Fibroblast of pulmonary artery (primary cell): Measurements from ENCODE around the gene CX3CL1.
A peak's percentile ranks its signal among the peaks of the same experiment; 100 is the strongest.

Experiments
- DNase-seq: peaks from one replicate; pipeline ENCODE4 v3.0.0-alpha.2; 2010; ENCODE audit warnings: low read depth
- H3K4me3 ChIP-seq: replicated peaks from 2 replicates; pipeline ENCODE4 v1.5.1; 2011; ENCODE audit warnings: low read depth, mild to moderate bottlenecking, control low read depth, low read length, moderate library complexity
- CTCF ChIP-seq: IDR thresholded peaks from 2 replicates; pipeline ENCODE4 v1.5.1; 2011; ENCODE audit warnings: mild to moderate bottlenecking, control low read depth, low read length, inconsistent platforms; ENCODE audit errors: missing control alignments

CX3CL1 gene

GRCh38 chr16:57427824-57428223 is 55.5 kb downstream of the CX3CL1 start:
- peak; percentile 8 for DNase-seq
- H3K4me3 ChIP-seq, result no peak overlapping the region
- no peak for TF ChIP-seq CTCF

- H3K4me3 ChIP-seq, result no peak overlapping the region
- TF ChIP-seq CTCF, result no peak
Observed at GRCh38 chr16:57430955-57431354, 58.7 kb downstream of the CX3CL1 start.

GRCh38 chr16:57432505-57432904 is 60.2 kb downstream of the CX3CL1 start:
- DNase-seq, result no peak
- no peak overlapping the region for H3K4me3 ChIP-seq
- no peak for TF ChIP-seq CTCF

More at GRCh38 chr16:57430955-57431354, 58.7 kb downstream of the CX3CL1 start:
- DNase-seq, result no peak

- H3K4me3 ChIP-seq, result no peak overlapping the region
- no peak for TF ChIP-seq CTCF
- no peak for DNase-seq
Observed at GRCh38 chr16:57432989-57433388, 60.7 kb downstream of the CX3CL1 start.

GRCh38 chr16:57434003-57434402 is 61.7 kb downstream of the CX3CL1 start:
- TF ChIP-seq CTCF, result no peak
- H3K4me3 ChIP-seq, result no peak overlapping the region
- DNase-seq, result no peak
